ENCODE data around the gene NUP210L.
"Not testable (repeated sequence)": the region's sequence is repeated elsewhere in the genome, so short reads cannot be mapped to it uniquely, and the experiment has no call there.

Gene NUP210L

GRCh38 chr1:154167461-154167860, 12.6 kb upstream of the NUP210L start:
- DNase-seq = no peak

- no peak for DNase-seq
Observed at GRCh38 chr1:154166207-154166606, 11.3 kb upstream of the NUP210L start.

GRCh38 chr1:154159554-154159953, 4.7 kb upstream of the NUP210L start:
- no peak for DNase-seq

GRCh38 chr1:154158307-154159125, 3.6 kb upstream of the NUP210L start:
- no peak for DNase-seq

GRCh38 chr1:154157520-154158306, 2.8 kb upstream of the NUP210L start:
- no peak for DNase-seq

- DNase-seq = no peak
Observed at GRCh38 chr1:154155251-154155650, 378 bp upstream of the NUP210L start.

GRCh38 chr1:154154053-154154452, 820 bp downstream of the NUP210L start:
- no peak for DNase-seq

GRCh38 chr1:154151311-154151710, 3.6 kb downstream of the NUP210L start:
- DNase-seq = no peak

GRCh38 chr1:154148807-154149206, 6.1 kb downstream of the NUP210L start:
- DNase-seq = no peak

GRCh38 chr1:154147505-154147904, 7.4 kb downstream of the NUP210L start:
- not testable (repeated sequence) for DNase-seq

- no peak for DNase-seq
Observed at GRCh38 chr1:154145986-154146385, 8.9 kb downstream of the NUP210L start.

GRCh38 chr1:154142358-154142757, 12.5 kb downstream of the NUP210L start:
- DNase-seq = no peak

GRCh38 chr1:154141240-154141639, 13.6 kb downstream of the NUP210L start:
- no peak for DNase-seq

GRCh38 chr1:154137888-154138287, 17.0 kb downstream of the NUP210L start:
- no peak for DNase-seq

GRCh38 chr1:154133256-154133655, 21.6 kb downstream of the NUP210L start:
- DNase-seq = no peak

- DNase-seq = no peak
Observed at GRCh38 chr1:154129391-154129970, 25.4 kb downstream of the NUP210L start.

GRCh38 chr1:154123205-154123604, 31.7 kb downstream of the NUP210L start:
- not testable (repeated sequence) for DNase-seq

- no peak for DNase-seq
Observed at GRCh38 chr1:154117642-154118041, 37.2 kb downstream of the NUP210L start.

- no peak for DNase-seq
Observed at GRCh38 chr1:154115180-154115579, 39.7 kb downstream of the NUP210L start.

GRCh38 chr1:154104433-154105082, 50.3 kb downstream of the NUP210L start:
- no peak for DNase-seq

- DNase-seq = not testable (repeated sequence)
Observed at GRCh38 chr1:154100141-154100540, 54.7 kb downstream of the NUP210L start.

GRCh38 chr1:154097873-154098272, 57.0 kb downstream of the NUP210L start:
- DNase-seq = no peak

GRCh38 chr1:154095456-154096060, 59.3 kb downstream of the NUP210L start:
- no peak for DNase-seq
